GM23338 (cell line): Measurements from ENCODE around the gene PASD1. TPM values are rescaled to one million over a fixed set of nuclear protein-coding genes. Genes with fewer than 3 reads are reported as not detected.

Source experiments
- ATAC-seq: fragments of 200-7000 bp; cut with Tn5 transposase; 3 replicates; pipeline ENCODE4 v1.9.1; 2020
- DNase-seq: peaks from one replicate; pipeline ENCODE4 v3.0.0-alpha.2; 2015; ENCODE audit warnings: low spot score
- H2AFZ ChIP-seq: fragments of 200-600 bp; sonication (generic); 2 replicates; pipeline ENCODE4 v1.8.0; 2016; ENCODE audit warnings: antibody characterized with exemption, mild to moderate bottlenecking, moderate library complexity
- H3F3A ChIP-seq: fragments of 200-600 bp; sonication (generic); replicated peaks from 2 replicates; pipeline ENCODE4 v1.8.0; 2017; ENCODE audit warnings: antibody characterized with exemption, mixed run types, low read depth
- H3K27ac ChIP-seq: fragments of 200-600 bp; sonication (generic); 2 replicates; pipeline ENCODE4 v1.6.1; 2016; ENCODE audit warnings: low read depth
- H3K27me3 ChIP-seq: fragments of 200-600 bp; sonication (generic); 2 replicates; pipeline ENCODE4 v1.8.0; 2016; ENCODE audit warnings: mild to moderate bottlenecking, mixed run types, moderate library complexity; ENCODE audit not compliant: insufficient read depth
- H3K36me3 ChIP-seq: fragments of 200-600 bp; sonication (generic); 2 replicates; pipeline ENCODE4 v1.8.0; 2016; ENCODE audit warnings: mild to moderate bottlenecking; ENCODE audit not compliant: insufficient read depth
- H3K4me1 ChIP-seq: fragments of 200-600 bp; sonication (generic); 2 replicates; pipeline ENCODE4 v1.8.0; 2016; ENCODE audit warnings: mild to moderate bottlenecking, moderate library complexity; ENCODE audit not compliant: insufficient read depth
- H3K4me2 ChIP-seq: fragments of 200-600 bp; sonication (generic); 2 replicates; pipeline ENCODE4 v1.7.1; 2017; ENCODE audit warnings: mixed run types
- H3K4me3 ChIP-seq: fragments of 200-600 bp; sonication (generic); 2 replicates; pipeline ENCODE4 v1.6.1; 2016; ENCODE audit warnings: mixed run types
- H3K79me2 ChIP-seq: fragments of 200-600 bp; sonication (generic); replicated peaks from 2 replicates; pipeline ENCODE4 v1.8.0; 2017; ENCODE audit warnings: mild to moderate bottlenecking; ENCODE audit not compliant: insufficient read depth
- H3K9me2 ChIP-seq: fragments of 200-600 bp; sonication (generic); 2 replicates; pipeline ENCODE4 v1.8.0; 2017; ENCODE audit not compliant: insufficient read depth
- H4K20me1 ChIP-seq: fragments of 200-600 bp; sonication (generic); replicated peaks from 2 replicates; pipeline ENCODE4 v1.8.0; 2017; ENCODE audit warnings: mild to moderate bottlenecking; ENCODE audit not compliant: insufficient read depth
- H3K27ac Mint-ChIP-seq: 2 replicates; pipeline ENCODE4 v1.8.0; 2020; ENCODE audit warnings: inconsistent platforms, mild to moderate bottlenecking, moderate library complexity, mixed read lengths
- H3K27me3 Mint-ChIP-seq: 3 replicates; pipeline ENCODE4 v1.8.0; 2022; ENCODE audit warnings: low read depth, mild to moderate bottlenecking, moderate library complexity, mixed read lengths, inconsistent platforms; ENCODE audit not compliant: insufficient read depth, poor library complexity
- H3K36me3 Mint-ChIP-seq: 3 replicates; pipeline ENCODE4 v1.8.0; 2021; ENCODE audit warnings: low read depth, mild to moderate bottlenecking, inconsistent platforms, moderate library complexity, mixed read lengths
- H3K4me1 Mint-ChIP-seq: 3 replicates; pipeline ENCODE4 v1.8.0; 2020; ENCODE audit warnings: mild to moderate bottlenecking, inconsistent platforms, mixed read lengths
- H3K4me3 Mint-ChIP-seq: 3 replicates; pipeline ENCODE4 v1.8.0; 2021; ENCODE audit warnings: moderate library complexity, mild to moderate bottlenecking, inconsistent platforms, mixed read lengths
- H3K9me3 Mint-ChIP-seq: 3 replicates; pipeline ENCODE4 v1.8.0; 2020; ENCODE audit warnings: moderate library complexity, mild to moderate bottlenecking, inconsistent platforms, mixed read lengths
- ZNF331 ChIP-seq: fragments of 250-450 bp; sonication (Bioruptor Pico); IDR thresholded peaks from 2 replicates; pipeline ENCODE4 v1.5.0; 2020; ENCODE audit warnings: low read depth, mild to moderate bottlenecking, moderate library complexity
- polyA plus RNA-seq: library from polyadenylated mRNA; unstranded; fragments of >200 nt; fragmentation: Nextera tagmentation; extraction: Ambion mirVana; gene quantifications from 2 replicates; pipeline ENCODE4 v1.2.1, GENCODE V29; 2016
- total RNA-seq: library from RNA; depleted of rRNA; stranded (reverse); fragments of >200 nt; shearing (Covaris generic); gene quantifications from 2 replicates; pipeline ENCODE4 v1.2.3, GENCODE V29; 2014
- TF ChIP-seq, protein P1 (sequence below): IDR thresholded peaks from 2 replicates; pipeline ENCODE4 v1.6.1; 2016; ENCODE audit warnings: antibody characterized with exemption
- TF ChIP-seq, protein P2 (sequence below): IDR thresholded peaks from one replicate; pipeline ENCODE4 v1.6.1; 2018; ENCODE audit warnings: antibody characterized with exemption; ENCODE audit not compliant: unreplicated experiment
- TF ChIP-seq, protein P3 (sequence below): fragments of 250-450 bp; sonication (Bioruptor Pico); IDR thresholded peaks from 2 replicates; pipeline ENCODE4 v1.5.0; 2020; ENCODE audit warnings: mild to moderate bottlenecking, moderate library complexity

PASD1 gene
- total and polyA plus RNA-seq, 2 experiments from 2014 or later, result 0.24 TPM; not detected in 1

DNA sequence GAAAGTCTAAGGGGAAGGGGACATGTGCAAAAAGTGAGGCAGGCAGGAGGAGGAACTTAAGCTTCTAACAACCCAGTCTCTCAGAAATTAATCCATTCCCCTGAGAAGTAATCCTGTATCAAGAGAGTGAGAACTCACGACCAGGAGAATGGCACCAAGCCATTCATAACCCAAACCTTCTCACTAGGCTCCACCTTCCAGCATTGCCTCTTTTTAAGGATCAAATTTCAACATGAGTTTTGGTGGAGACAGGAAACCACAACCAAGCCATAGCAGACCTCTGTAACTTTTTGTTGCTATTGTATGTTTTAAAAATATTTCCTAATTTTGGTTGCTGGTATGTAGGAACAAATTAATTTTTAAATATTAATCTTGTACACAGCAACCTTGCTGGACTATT, 32.8 kb downstream of the PASD1 start:
- no peaks in the 10 kb centered on the region for H3K27me3 ChIP-seq
- H3K9me3 Mint-ChIP-seq, result peaks cover 10% of the 10 kb centered on the region

More for the DNA sequence above, 32.8 kb downstream of the PASD1 start:
- Histone ChIP-seq H3K4me3 (no peak overlapping the region), H4K20me1 (no peaks in the 10 kb centered on the region), H3K27ac (no peak overlapping the region), H3K79me2 (no peaks in the 10 kb centered on the region), H2AFZ (peak overlapping the region; percentile 43; the same call in 1 of the 2 replicates), H3K4me2 (no peak overlapping the region), H3K9me2 (no peaks in the 10 kb centered on the region), H3K36me3 (no peaks in the 10 kb centered on the region), H3F3A (no peaks in the 10 kb centered on the region), H3K4me1 (no peaks in the 10 kb centered on the region)
- peak; percentile 2 for DNase-seq
- Mint-ChIP-seq H3K4me3 (no peak overlapping the region), H3K27me3 (no peaks in the 10 kb centered on the region), H3K36me3 (no peaks in the 10 kb centered on the region), H3K4me1 (no peaks in the 10 kb centered on the region; the same call in 2 of the 3 replicates), H3K27ac (no peak overlapping the region)
- ATAC-seq, result no peak
- no peak for TF ChIP-seq ZNF331 (CRISPR knock-in tag)
- TF ChIP-seq, protein P1, sequence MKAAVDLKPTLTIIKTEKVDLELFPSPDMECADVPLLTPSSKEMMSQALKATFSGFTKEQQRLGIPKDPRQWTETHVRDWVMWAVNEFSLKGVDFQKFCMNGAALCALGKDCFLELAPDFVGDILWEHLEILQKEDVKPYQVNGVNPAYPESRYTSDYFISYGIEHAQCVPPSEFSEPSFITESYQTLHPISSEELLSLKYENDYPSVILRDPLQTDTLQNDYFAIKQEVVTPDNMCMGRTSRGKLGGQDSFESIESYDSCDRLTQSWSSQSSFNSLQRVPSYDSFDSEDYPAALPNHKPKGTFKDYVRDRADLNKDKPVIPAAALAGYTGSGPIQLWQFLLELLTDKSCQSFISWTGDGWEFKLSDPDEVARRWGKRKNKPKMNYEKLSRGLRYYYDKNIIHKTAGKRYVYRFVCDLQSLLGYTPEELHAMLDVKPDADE, result no peak
- TF ChIP-seq, protein P2, sequence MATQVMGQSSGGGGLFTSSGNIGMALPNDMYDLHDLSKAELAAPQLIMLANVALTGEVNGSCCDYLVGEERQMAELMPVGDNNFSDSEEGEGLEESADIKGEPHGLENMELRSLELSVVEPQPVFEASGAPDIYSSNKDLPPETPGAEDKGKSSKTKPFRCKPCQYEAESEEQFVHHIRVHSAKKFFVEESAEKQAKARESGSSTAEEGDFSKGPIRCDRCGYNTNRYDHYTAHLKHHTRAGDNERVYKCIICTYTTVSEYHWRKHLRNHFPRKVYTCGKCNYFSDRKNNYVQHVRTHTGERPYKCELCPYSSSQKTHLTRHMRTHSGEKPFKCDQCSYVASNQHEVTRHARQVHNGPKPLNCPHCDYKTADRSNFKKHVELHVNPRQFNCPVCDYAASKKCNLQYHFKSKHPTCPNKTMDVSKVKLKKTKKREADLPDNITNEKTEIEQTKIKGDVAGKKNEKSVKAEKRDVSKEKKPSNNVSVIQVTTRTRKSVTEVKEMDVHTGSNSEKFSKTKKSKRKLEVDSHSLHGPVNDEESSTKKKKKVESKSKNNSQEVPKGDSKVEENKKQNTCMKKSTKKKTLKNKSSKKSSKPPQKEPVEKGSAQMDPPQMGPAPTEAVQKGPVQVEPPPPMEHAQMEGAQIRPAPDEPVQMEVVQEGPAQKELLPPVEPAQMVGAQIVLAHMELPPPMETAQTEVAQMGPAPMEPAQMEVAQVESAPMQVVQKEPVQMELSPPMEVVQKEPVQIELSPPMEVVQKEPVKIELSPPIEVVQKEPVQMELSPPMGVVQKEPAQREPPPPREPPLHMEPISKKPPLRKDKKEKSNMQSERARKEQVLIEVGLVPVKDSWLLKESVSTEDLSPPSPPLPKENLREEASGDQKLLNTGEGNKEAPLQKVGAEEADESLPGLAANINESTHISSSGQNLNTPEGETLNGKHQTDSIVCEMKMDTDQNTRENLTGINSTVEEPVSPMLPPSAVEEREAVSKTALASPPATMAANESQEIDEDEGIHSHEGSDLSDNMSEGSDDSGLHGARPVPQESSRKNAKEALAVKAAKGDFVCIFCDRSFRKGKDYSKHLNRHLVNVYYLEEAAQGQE, result no peak
- TF ChIP-seq, protein P3, sequence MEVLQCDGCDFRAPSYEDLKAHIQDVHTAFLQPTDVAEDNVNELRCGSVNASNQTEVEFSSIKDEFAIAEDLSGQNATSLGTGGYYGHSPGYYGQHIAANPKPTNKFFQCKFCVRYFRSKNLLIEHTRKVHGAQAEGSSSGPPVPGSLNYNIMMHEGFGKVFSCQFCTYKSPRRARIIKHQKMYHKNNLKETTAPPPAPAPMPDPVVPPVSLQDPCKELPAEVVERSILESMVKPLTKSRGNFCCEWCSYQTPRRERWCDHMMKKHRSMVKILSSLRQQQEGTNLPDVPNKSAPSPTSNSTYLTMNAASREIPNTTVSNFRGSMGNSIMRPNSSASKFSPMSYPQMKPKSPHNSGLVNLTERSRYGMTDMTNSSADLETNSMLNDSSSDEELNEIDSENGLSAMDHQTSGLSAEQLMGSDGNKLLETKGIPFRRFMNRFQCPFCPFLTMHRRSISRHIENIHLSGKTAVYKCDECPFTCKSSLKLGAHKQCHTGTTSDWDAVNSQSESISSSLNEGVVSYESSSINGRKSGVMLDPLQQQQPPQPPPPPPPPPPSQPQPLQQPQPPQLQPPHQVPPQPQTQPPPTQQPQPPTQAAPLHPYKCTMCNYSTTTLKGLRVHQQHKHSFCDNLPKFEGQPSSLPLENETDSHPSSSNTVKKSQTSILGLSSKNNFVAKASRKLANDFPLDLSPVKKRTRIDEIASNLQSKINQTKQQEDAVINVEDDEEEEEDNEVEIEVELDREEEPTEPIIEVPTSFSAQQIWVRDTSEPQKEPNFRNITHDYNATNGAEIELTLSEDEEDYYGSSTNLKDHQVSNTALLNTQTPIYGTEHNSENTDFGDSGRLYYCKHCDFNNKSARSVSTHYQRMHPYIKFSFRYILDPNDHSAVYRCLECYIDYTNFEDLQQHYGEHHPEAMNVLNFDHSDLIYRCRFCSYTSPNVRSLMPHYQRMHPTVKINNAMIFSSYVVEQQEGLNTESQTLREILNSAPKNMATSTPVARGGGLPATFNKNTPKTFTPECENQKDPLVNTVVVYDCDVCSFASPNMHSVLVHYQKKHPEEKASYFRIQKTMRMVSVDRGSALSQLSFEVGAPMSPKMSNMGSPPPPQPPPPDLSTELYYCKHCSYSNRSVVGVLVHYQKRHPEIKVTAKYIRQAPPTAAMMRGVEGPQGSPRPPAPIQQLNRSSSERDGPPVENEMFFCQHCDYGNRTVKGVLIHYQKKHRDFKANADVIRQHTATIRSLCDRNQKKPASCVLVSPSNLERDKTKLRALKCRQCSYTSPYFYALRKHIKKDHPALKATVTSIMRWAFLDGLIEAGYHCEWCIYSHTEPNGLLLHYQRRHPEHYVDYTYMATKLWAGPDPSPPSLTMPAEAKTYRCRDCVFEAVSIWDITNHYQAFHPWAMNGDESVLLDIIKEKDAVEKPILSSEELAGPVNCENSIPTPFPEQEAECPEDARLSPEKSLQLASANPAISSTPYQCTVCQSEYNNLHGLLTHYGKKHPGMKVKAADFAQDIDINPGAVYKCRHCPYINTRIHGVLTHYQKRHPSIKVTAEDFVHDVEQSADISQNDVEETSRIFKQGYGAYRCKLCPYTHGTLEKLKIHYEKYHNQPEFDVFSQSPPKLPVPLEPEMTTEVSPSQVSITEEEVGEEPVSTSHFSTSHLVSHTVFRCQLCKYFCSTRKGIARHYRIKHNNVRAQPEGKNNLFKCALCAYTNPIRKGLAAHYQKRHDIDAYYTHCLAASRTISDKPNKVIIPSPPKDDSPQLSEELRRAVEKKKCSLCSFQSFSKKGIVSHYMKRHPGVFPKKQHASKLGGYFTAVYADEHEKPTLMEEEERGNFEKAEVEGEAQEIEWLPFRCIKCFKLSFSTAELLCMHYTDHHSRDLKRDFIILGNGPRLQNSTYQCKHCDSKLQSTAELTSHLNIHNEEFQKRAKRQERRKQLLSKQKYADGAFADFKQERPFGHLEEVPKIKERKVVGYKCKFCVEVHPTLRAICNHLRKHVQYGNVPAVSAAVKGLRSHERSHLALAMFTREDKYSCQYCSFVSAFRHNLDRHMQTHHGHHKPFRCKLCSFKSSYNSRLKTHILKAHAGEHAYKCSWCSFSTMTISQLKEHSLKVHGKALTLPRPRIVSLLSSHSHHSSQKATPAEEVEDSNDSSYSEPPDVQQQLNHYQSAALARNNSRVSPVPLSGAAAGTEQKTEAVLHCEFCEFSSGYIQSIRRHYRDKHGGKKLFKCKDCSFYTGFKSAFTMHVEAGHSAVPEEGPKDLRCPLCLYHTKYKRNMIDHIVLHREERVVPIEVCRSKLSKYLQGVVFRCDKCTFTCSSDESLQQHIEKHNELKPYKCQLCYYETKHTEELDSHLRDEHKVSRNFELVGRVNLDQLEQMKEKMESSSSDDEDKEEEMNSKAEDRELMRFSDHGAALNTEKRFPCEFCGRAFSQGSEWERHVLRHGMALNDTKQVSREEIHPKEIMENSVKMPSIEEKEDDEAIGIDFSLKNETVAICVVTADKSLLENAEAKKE, result no peak
